H9 (cell line): ENCODE measurements around the gene ARPC5L. TPM values are rescaled to one million over a fixed set of nuclear protein-coding genes. Genes with fewer than 3 reads are reported as not detected.

Experiments
- DNase-seq: peaks from one replicate; pipeline ENCODE4 v3.0.0-alpha.2; 2017
- H2AFZ ChIP-seq: one replicate; pipeline ENCODE4 v1.6.1; 2013; ENCODE audit warnings: mild to moderate bottlenecking, low read length, control low read depth, moderate library complexity
- H2AK5ac ChIP-seq: 2 replicates; pipeline ENCODE4 v1.6.1; 2013; ENCODE audit warnings: low read length, control low read depth, mixed read lengths; ENCODE audit not compliant: insufficient read length
- H2BK120ac ChIP-seq: one replicate; pipeline ENCODE4 v1.6.1; 2013; ENCODE audit warnings: low read depth, mild to moderate bottlenecking, low read length, control low read depth, inconsistent platforms; ENCODE audit not compliant: poor library complexity, severe bottlenecking
- H2BK12ac ChIP-seq: 2 replicates; pipeline ENCODE4 v1.6.1; 2013; ENCODE audit warnings: low read length, control low read depth, mixed read lengths, low read depth; ENCODE audit not compliant: insufficient read length
- H2BK15ac ChIP-seq: 2 replicates; pipeline ENCODE4 v1.6.1; 2013; ENCODE audit warnings: low read depth, low read length, control low read depth
- H2BK20ac ChIP-seq: one replicate; pipeline ENCODE4 v1.6.1; 2013; ENCODE audit warnings: low read depth, mild to moderate bottlenecking, low read length, control low read depth, inconsistent platforms; ENCODE audit not compliant: poor library complexity, severe bottlenecking
- H2BK5ac ChIP-seq: 2 replicates; pipeline ENCODE4 v1.6.1; 2013; ENCODE audit warnings: low read length, control low read depth, mixed read lengths; ENCODE audit not compliant: insufficient read length
- H3K14ac ChIP-seq: 2 replicates; pipeline ENCODE4 v1.6.1; 2013; ENCODE audit warnings: low read length, control low read depth; ENCODE audit not compliant: insufficient read depth
- H3K18ac ChIP-seq: 2 replicates; pipeline ENCODE4 v1.6.1; 2013; ENCODE audit warnings: low read depth, mild to moderate bottlenecking, mixed read lengths, low read length, control low read depth; ENCODE audit not compliant: insufficient read length
- H3K23ac ChIP-seq: 2 replicates; pipeline ENCODE4 v1.6.1; 2013; ENCODE audit warnings: low read length, control low read depth, mixed read lengths, low read depth; ENCODE audit not compliant: insufficient read length
- H3K23me2 ChIP-seq: 2 replicates; pipeline ENCODE4 v1.6.1; 2013; ENCODE audit warnings: low read depth, mild to moderate bottlenecking, mixed read lengths, low read length, control low read depth; ENCODE audit not compliant: insufficient read length, poor library complexity, severe bottlenecking
- H3K27ac ChIP-seq: 2 replicates; pipeline ENCODE4 v1.5.1; 2013; ENCODE audit warnings: low read length, control low read depth, mixed read lengths, low read depth; ENCODE audit not compliant: insufficient read length
- H3K27me3 ChIP-seq: 2 replicates; pipeline ENCODE4 v1.6.1; 2013; ENCODE audit warnings: low read length, control low read depth, inconsistent platforms; ENCODE audit not compliant: insufficient read depth
- H3K4ac ChIP-seq: 2 replicates; pipeline ENCODE4 v1.6.1; 2013; ENCODE audit warnings: low read depth, mild to moderate bottlenecking, control low read depth, inconsistent platforms, low read length, moderate library complexity
- H3K4me1 ChIP-seq: 2 replicates; pipeline ENCODE4 v1.6.1; 2013; ENCODE audit warnings: low read length, control low read depth, inconsistent platforms; ENCODE audit not compliant: insufficient read depth
- H3K4me2 ChIP-seq: 2 replicates; pipeline ENCODE4 v1.6.1; 2013; ENCODE audit warnings: low read length, control low read depth, mixed read lengths; ENCODE audit not compliant: insufficient read length, insufficient read depth
- H3K56ac ChIP-seq: 2 replicates; pipeline ENCODE4 v1.6.1; 2013; ENCODE audit warnings: low read depth, mild to moderate bottlenecking, mixed read lengths, low read length, control low read depth; ENCODE audit not compliant: insufficient read length
- H3K79me1 ChIP-seq: 2 replicates; pipeline ENCODE4 v1.6.1; 2013; ENCODE audit warnings: low read depth, mild to moderate bottlenecking, moderate library complexity, low read length, control low read depth, inconsistent platforms; ENCODE audit not compliant: insufficient read depth, poor library complexity, severe bottlenecking
- H3K79me2 ChIP-seq: 2 replicates; pipeline ENCODE4 v1.6.1; 2013; ENCODE audit warnings: low read length, control low read depth, inconsistent platforms; ENCODE audit not compliant: insufficient read depth
- H3K9ac ChIP-seq: 2 replicates; pipeline ENCODE4 v1.6.1; 2013; ENCODE audit warnings: low read length, control low read depth, mixed read lengths; ENCODE audit not compliant: insufficient read length; ENCODE audit errors: extremely low read depth
- H3K9me3 ChIP-seq: one replicate; pipeline ENCODE4 v1.6.1; 2013; ENCODE audit warnings: low read depth, low read length, inconsistent platforms; ENCODE audit not compliant: control insufficient read depth
- H3T11ph ChIP-seq: one replicate; pipeline ENCODE4 v1.6.1; 2013; ENCODE audit warnings: mild to moderate bottlenecking, low read length, control low read depth, inconsistent platforms
- H4K20me1 ChIP-seq: one replicate; pipeline ENCODE4 v1.6.1; 2013; ENCODE audit not compliant: control insufficient read depth, insufficient read length, insufficient read depth
- H4K5ac ChIP-seq: 2 replicates; pipeline ENCODE4 v1.6.1; 2013; ENCODE audit warnings: low read depth, mild to moderate bottlenecking, mixed read lengths, low read length, control low read depth; ENCODE audit not compliant: insufficient read length
- H4K8ac ChIP-seq: replicated peaks from 2 replicates; pipeline ENCODE4 v1.6.1; 2013; ENCODE audit warnings: low read length, control low read depth, mixed read lengths, low read depth; ENCODE audit not compliant: insufficient read length
- H4K91ac ChIP-seq: 2 replicates; pipeline ENCODE4 v1.6.1; 2013; ENCODE audit warnings: low read depth, mild to moderate bottlenecking, moderate library complexity, mixed read lengths, low read length, control low read depth; ENCODE audit not compliant: insufficient read length
- H3K27ac Mint-ChIP-seq, 3 experiments: 2 replicates in 2 of 3; 3 replicates in 1 of 3; pipeline ENCODE4 v1.8.0; 2020 to 2021; ENCODE audit warnings: mixed read lengths in 3 of 3, mild to moderate bottlenecking in 1 of 3, moderate library complexity in 1 of 3
- H3K27me3 Mint-ChIP-seq: 2 replicates; pipeline ENCODE4 v1.8.0; 2021; ENCODE audit warnings: low read depth, mild to moderate bottlenecking, moderate library complexity, mixed read lengths
- H3K36me3 Mint-ChIP-seq, 3 experiments: 2 replicates in 2 of 3; 3 replicates in 1 of 3; pipeline ENCODE4 v1.8.0; 2020 to 2021; ENCODE audit warnings: low read depth in 3 of 3, mixed read lengths in 3 of 3; ENCODE audit not compliant: insufficient read depth in 1 of 3
- H3K4me1 Mint-ChIP-seq, 2 experiments: 2 replicates each; pipeline ENCODE4 v1.8.0; 2020; ENCODE audit warnings: mixed read lengths in 2 of 2
- H3K4me3 Mint-ChIP-seq, 2 experiments: 2 replicates in 1 of 2; 3 replicates in 1 of 2; pipeline ENCODE4 v1.8.0; 2020 to 2021; ENCODE audit warnings: mild to moderate bottlenecking in 2 of 2, mixed read lengths in 2 of 2, moderate library complexity in 1 of 2
- H3K9me3 Mint-ChIP-seq, 2 experiments: 2 replicates in 1 of 2; 3 replicates in 1 of 2; pipeline ENCODE4 v1.8.0; 2020; ENCODE audit warnings: mild to moderate bottlenecking in 2 of 2, mixed read lengths in 2 of 2, moderate library complexity in 1 of 2
- WGBS: extraction: QIAGEN DNeasy Blood & Tissue Kit; methylation state at CpG from one replicate; pipeline ENCODE4 v1.1.7; 2013; ENCODE audit warnings: missing lambda C conversion rate, low lambda C conversion rate, mixed read lengths; ENCODE audit not compliant: insufficient read length; ENCODE audit errors: extremely low coverage; 5-methylcytosine and 5-hydroxymethylcytosine counted together
- total RNA-seq: library from RNA; stranded (reverse); gene quantifications from 2 replicates; pipeline ENCODE4 v1.2.1, GENCODE V29; 2021
- TF ChIP-seq, protein P1 (sequence below): fragments of 200-600 bp; sonication (generic); conservative IDR thresholded peaks from 3 replicates; pipeline ENCODE4 v1.8.0; 2021; ENCODE audit warnings: antibody characterized with exemption, mild to moderate bottlenecking

ARPC5L gene
- total RNA-seq, 1 experiment from 2014 or later = 67.7 TPM

DNA sequence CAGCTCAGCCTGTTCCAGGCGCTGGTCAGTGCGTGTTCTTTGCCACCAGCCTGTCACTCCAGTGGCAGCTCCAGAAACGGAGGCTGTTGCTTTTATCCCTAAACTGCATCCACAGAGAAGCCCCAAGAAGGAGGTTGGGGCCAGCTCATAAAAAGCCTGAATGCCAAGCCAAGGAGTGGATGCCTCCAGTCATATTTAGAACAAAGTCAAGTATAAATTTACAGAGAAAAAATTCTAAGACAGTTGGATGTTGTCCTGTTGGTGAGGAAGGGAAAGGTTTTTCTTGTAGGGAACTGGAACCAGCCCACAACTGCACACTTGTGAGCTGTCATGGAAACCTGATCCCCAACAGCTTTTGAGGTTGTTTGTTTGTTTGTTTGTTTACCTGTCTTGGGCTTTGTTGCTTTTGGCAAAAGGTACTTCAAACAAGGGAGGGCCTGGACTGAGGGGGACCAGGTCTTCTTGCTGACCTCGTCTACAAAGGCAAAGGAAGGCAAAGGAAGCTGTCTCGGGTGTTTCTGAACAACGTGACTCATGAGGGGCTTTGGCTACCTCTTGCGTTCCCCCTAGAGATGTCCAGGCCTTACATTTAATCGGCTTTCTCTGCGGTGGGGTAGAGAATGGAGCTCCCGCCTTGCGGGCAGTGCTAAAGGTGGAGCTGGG, 48.3 kb upstream of the ARPC5L start:
- H3K9me3 ChIP-seq = no peaks in the 10 kb centered on the region
- no peak overlapping the region for H2AFZ ChIP-seq
- no peak overlapping the region for H3K18ac ChIP-seq
- no peak overlapping the region for H4K8ac ChIP-seq
- Mint-ChIP-seq H3K27ac (peak overlapping the region; percentile 65 to 70 (median 68); a peak in 2 of 7 replicates), H3K4me1 (peaks cover 32 to 39% of the 10 kb centered on the region in 2 experiments), H3K27me3 (no peaks in the 10 kb centered on the region), H3K4me3 (no peak overlapping the region), H3K9me3 (no peaks in the 10 kb centered on the region), H3K36me3 (no peaks in the 10 kb centered on the region; a peak in 1 of 7 replicates)
- H3K56ac ChIP-seq = no peak overlapping the region
- no peak overlapping the region for H2BK5ac ChIP-seq
- no peak overlapping the region for H3K4me2 ChIP-seq
- TF ChIP-seq, protein P1, sequence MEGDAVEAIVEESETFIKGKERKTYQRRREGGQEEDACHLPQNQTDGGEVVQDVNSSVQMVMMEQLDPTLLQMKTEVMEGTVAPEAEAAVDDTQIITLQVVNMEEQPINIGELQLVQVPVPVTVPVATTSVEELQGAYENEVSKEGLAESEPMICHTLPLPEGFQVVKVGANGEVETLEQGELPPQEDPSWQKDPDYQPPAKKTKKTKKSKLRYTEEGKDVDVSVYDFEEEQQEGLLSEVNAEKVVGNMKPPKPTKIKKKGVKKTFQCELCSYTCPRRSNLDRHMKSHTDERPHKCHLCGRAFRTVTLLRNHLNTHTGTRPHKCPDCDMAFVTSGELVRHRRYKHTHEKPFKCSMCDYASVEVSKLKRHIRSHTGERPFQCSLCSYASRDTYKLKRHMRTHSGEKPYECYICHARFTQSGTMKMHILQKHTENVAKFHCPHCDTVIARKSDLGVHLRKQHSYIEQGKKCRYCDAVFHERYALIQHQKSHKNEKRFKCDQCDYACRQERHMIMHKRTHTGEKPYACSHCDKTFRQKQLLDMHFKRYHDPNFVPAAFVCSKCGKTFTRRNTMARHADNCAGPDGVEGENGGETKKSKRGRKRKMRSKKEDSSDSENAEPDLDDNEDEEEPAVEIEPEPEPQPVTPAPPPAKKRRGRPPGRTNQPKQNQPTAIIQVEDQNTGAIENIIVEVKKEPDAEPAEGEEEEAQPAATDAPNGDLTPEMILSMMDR = no peak
- H3K27me3 ChIP-seq = no peaks in the 10 kb centered on the region
- no peak overlapping the region for H2AK5ac ChIP-seq
- H3K79me2 ChIP-seq = no peaks in the 10 kb centered on the region
- H2BK12ac ChIP-seq = no peak overlapping the region
- H3K27ac ChIP-seq = no peak overlapping the region
- H3K23me2 ChIP-seq = no peaks in the 10 kb centered on the region
- no peaks in the 10 kb centered on the region for H4K20me1 ChIP-seq
- no peak overlapping the region for H2BK15ac ChIP-seq
- H2BK120ac ChIP-seq = no peak overlapping the region
- peak overlapping the region; percentile 21; the same call in 1 of the 2 replicates for H3K14ac ChIP-seq
- H3K23ac ChIP-seq = no peak overlapping the region
- no peaks in the 10 kb centered on the region for H3K79me1 ChIP-seq
- no peak overlapping the region for H4K5ac ChIP-seq
- no peak overlapping the region for H3K9ac ChIP-seq
- no peak overlapping the region for H3T11ph ChIP-seq
- peaks cover 3% of the 10 kb centered on the region; the same call in 1 of the 2 replicates for H3K4me1 ChIP-seq
- no peak overlapping the region for H2BK20ac ChIP-seq
- WGBS = no CpG with 5 or more reads among the region's 11 CpGs
- no peak overlapping the region for H4K91ac ChIP-seq
- no peak for DNase-seq
- no peak overlapping the region for H3K4ac ChIP-seq
